HG02623 (cell line): Measurements from ENCODE around the gene TBC1D4.
"Not testable (repeated sequence)": the region's sequence is repeated elsewhere in the genome, so short reads cannot be mapped to it uniquely, and the experiment has no call there.

Source experiments
- ATAC-seq: cut with Tn5 transposase; IDR thresholded peaks from one replicate; pipeline ENCODE4 v1.9.1; 2021; ENCODE audit warnings: moderate library complexity; ENCODE audit not compliant: unreplicated experiment

The TBC1D4 gene

GRCh38 chr13:75327135-75327510 lies 154.8 kb downstream of the TBC1D4 start:
- ATAC-seq, result peak; percentile 9

- ATAC-seq, result peak; percentile 88
Measured at GRCh38 chr13:75326173-75327134, 155.5 kb downstream of the TBC1D4 start.

GRCh38 chr13:75325711-75326110 lies 156.3 kb downstream of the TBC1D4 start:
- ATAC-seq, result no peak

GRCh38 chr13:75324413-75324940 lies 157.5 kb downstream of the TBC1D4 start:
- ATAC-seq, result no peak

- ATAC-seq, result no peak
Measured at GRCh38 chr13:75321084-75321483, 160.9 kb downstream of the TBC1D4 start.

GRCh38 chr13:75319254-75319653 lies 162.7 kb downstream of the TBC1D4 start:
- no peak for ATAC-seq

GRCh38 chr13:75318138-75318833 lies 163.7 kb downstream of the TBC1D4 start:
- no peak for ATAC-seq

GRCh38 chr13:75316427-75316826 lies 165.5 kb downstream of the TBC1D4 start:
- no peak for ATAC-seq

- peak; percentile 51 for ATAC-seq
Measured at GRCh38 chr13:75312884-75313520, 169.0 kb downstream of the TBC1D4 start.

- ATAC-seq, result no peak
Measured at GRCh38 chr13:75309981-75310580, 171.9 kb downstream of the TBC1D4 start.

GRCh38 chr13:75308222-75308621 lies 173.7 kb downstream of the TBC1D4 start:
- ATAC-seq, result peak; percentile 54

GRCh38 chr13:75307370-75307949 lies 174.5 kb downstream of the TBC1D4 start:
- ATAC-seq, result no peak

GRCh38 chr13:75306967-75307366 lies 175.0 kb downstream of the TBC1D4 start:
- not testable (repeated sequence) for ATAC-seq

- ATAC-seq, result no peak
Measured at GRCh38 chr13:75305059-75305458, 176.9 kb downstream of the TBC1D4 start.

GRCh38 chr13:75303263-75303662 lies 178.7 kb downstream of the TBC1D4 start:
- no peak for ATAC-seq

GRCh38 chr13:75302071-75302698 lies 179.8 kb downstream of the TBC1D4 start:
- ATAC-seq, result no peak

GRCh38 chr13:75299913-75300862 lies 181.8 kb downstream of the TBC1D4 start:
- ATAC-seq, result peak; percentile 66

GRCh38 chr13:75299246-75299645 lies 182.7 kb downstream of the TBC1D4 start:
- ATAC-seq, result no peak

- ATAC-seq, result no peak
Measured at GRCh38 chr13:75296641-75297040, 185.3 kb downstream of the TBC1D4 start.
